ENCODE measurements around the gene PLEKHA1.

The PLEKHA1 gene

GRCh38 chr10:122374237-122374858, at the start of gene PLEKHA1:
PLEKHA1 (plus strand) TSS chr10:122374708; CDS start chr10:122393201, 18,493 bp downstream.
- peak; percentile 93 for DNase-seq

- no peak for DNase-seq
These were observed 49.3 kb upstream of the PLEKHA1 start for GRCh38 chr10:122325235-122325634.

GRCh38 chr10:122326385-122326784, 48.1 kb upstream of the PLEKHA1 start:
- no peak for DNase-seq

- DNase-seq = no peak
These were observed 47.7 kb upstream of the PLEKHA1 start for GRCh38 chr10:122326806-122327205.

- DNase-seq = no peak
These were observed 47.0 kb upstream of the PLEKHA1 start for GRCh38 chr10:122327237-122328206.

- DNase-seq = no peak
These were observed 45.8 kb upstream of the PLEKHA1 start for GRCh38 chr10:122328676-122329075.

- DNase-seq = no peak
These were observed 45.1 kb upstream of the PLEKHA1 start for GRCh38 chr10:122329416-122329815.

- no peak for DNase-seq
These were observed 43.4 kb upstream of the PLEKHA1 start for GRCh38 chr10:122331100-122331499.

- DNase-seq = no peak
These were observed 42.7 kb upstream of the PLEKHA1 start for GRCh38 chr10:122331615-122332446.

- DNase-seq = peak; percentile 69
These were observed 41.5 kb upstream of the PLEKHA1 start for GRCh38 chr10:122333037-122333436.

GRCh38 chr10:122336332-122336731, 38.2 kb upstream of the PLEKHA1 start:
- DNase-seq = no peak

- DNase-seq = no peak
These were observed 37.5 kb upstream of the PLEKHA1 start for GRCh38 chr10:122336961-122337360.

GRCh38 chr10:122338609-122339441, 35.7 kb upstream of the PLEKHA1 start:
- no peak for DNase-seq

- DNase-seq = no peak
These were observed 33.2 kb upstream of the PLEKHA1 start for GRCh38 chr10:122341141-122341810.

GRCh38 chr10:122342293-122343134, 32.0 kb upstream of the PLEKHA1 start:
- DNase-seq = peak; percentile 56

- DNase-seq = no peak
These were observed 31.2 kb upstream of the PLEKHA1 start for GRCh38 chr10:122343135-122343800.

GRCh38 chr10:122343936-122344335, 30.6 kb upstream of the PLEKHA1 start:
- no peak for DNase-seq

- DNase-seq = no peak
These were observed 29.7 kb upstream of the PLEKHA1 start for GRCh38 chr10:122344741-122345258.

- no peak for DNase-seq
These were observed 28.1 kb upstream of the PLEKHA1 start for GRCh38 chr10:122346326-122346950.

All from activated CD4-positive, alpha-beta T cell treated with anti-CD3 and anti-CD28 coated beads, Interleukin-10, Interleukin-2, amounts not matched to agents 100 ng/mL and 50 ng/mL, durations not matched to agents 16 hours and 8 hours (primary cell).